Activated CD4-positive, alpha-beta T cell treated with anti-CD3 and anti-CD28 coated beads, Interleukin-2, amount 10 ng/mL, durations not matched to agents 7 days and 5 days (primary cell): ENCODE measurements around the gene SSR4. TPM values are rescaled to one million over a fixed set of nuclear protein-coding genes. Genes with fewer than 3 reads are reported as not detected.

Experiments
- CTCF ChIA-PET: fragments of 350-600 bp; sonication (Branson Sonifier 250); formaldehyde crosslinking; loops from one replicate; lab custom pipeline; 2021; ENCODE audit warnings: antibody characterized with exemption; lab: Charles Lee
- POLR2A ChIA-PET: fragments of 350-600 bp; sonication (Branson Sonifier 250); formaldehyde crosslinking; loops from one replicate; lab custom pipeline; 2021; ENCODE audit warnings: antibody characterized with exemption; lab: Charles Lee
- DNase-seq: peaks from one replicate; pipeline ENCODE4 v3.0.0-alpha.2; 2020
- H3K27ac Mint-ChIP-seq: one replicate; pipeline ENCODE4 v1.8.0; 2021; ENCODE audit warnings: mild to moderate bottlenecking, moderate library complexity, mixed read lengths
- H3K27me3 Mint-ChIP-seq: one replicate; pipeline ENCODE4 v1.8.0; 2021; ENCODE audit warnings: mixed read lengths
- H3K36me3 Mint-ChIP-seq: one replicate; pipeline ENCODE4 v1.8.0; 2021; ENCODE audit warnings: low read depth, mixed read lengths
- H3K4me1 Mint-ChIP-seq: one replicate; pipeline ENCODE4 v1.8.0; 2021; ENCODE audit warnings: mixed read lengths
- H3K4me3 Mint-ChIP-seq: one replicate; pipeline ENCODE4 v1.8.0; 2021; ENCODE audit warnings: mild to moderate bottlenecking, moderate library complexity, mixed read lengths
- H3K9me3 Mint-ChIP-seq: one replicate; pipeline ENCODE4 v1.8.0; 2021; ENCODE audit warnings: mixed read lengths
- total RNA-seq, 2 experiments: library from RNA; stranded (reverse); gene quantifications; one replicate each; pipeline ENCODE4 v1.2.3, GENCODE V29; 2021

SSR4 gene
- total RNA-seq, 2 experiments from 2014 or later = 193 to 203 TPM

DNA sequence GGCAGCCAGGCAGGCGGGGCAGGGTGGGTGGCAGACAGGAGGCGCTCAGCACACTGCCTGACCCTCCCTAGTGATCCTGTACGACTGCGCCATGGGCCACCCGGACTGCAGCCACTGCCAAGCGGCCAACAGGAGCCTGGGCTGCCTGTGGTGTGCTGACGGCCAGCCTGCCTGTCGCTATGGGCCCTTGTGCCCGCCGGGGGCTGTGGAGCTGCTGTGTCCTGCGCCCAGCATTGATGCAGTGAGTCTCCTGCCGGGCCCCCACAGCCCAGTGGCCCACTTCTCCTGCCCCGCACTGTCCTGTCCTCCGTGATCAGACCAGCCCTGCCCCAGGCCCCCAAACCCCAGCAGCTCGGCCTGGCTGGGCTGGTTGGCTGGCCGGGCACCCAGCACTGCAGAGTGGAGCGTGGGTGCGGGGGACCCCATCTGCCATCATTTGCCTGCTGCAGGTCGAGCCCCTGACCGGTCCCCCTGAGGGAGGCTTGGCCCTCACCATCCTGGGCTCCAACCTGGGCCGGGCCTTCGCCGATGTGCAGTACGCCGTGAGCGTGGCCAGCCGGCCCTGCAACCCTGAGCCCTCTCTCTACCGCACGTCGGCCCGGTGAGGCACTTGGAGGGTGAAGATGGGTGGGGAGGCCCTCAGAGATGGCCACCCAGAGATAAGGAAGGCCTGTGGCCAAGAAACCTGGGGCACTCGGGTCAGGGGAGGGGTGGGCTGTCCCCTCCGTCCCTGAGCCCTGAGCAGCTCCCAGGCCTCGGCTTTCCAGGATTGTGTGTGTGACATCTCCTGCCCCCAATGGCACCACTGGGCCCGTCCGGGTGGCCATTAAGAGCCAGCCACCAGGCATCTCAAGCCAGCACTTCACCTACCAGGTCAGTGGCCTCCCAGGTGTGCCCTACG is 22.8 kb upstream of the SSR4 start:
- DNase-seq = no peak
- ChIA-PET CTCF (interaction anchor here (1.4 to 1.5 kb wide), 2 partner anchors 175 to 177 kb away, joined by 3 to 4 read pairs; no protein-coding TSS in a partner anchor), POLR2A (no interaction called here)
- Mint-ChIP-seq H3K27me3 (no peaks in the 10 kb centered on the region), H3K36me3 (no peaks in the 10 kb centered on the region), H3K9me3 (no peaks in the 10 kb centered on the region), H3K4me1 (peaks cover 2% of the 10 kb centered on the region), H3K4me3 (no peak overlapping the region), H3K27ac (no peak overlapping the region)

DNA sequence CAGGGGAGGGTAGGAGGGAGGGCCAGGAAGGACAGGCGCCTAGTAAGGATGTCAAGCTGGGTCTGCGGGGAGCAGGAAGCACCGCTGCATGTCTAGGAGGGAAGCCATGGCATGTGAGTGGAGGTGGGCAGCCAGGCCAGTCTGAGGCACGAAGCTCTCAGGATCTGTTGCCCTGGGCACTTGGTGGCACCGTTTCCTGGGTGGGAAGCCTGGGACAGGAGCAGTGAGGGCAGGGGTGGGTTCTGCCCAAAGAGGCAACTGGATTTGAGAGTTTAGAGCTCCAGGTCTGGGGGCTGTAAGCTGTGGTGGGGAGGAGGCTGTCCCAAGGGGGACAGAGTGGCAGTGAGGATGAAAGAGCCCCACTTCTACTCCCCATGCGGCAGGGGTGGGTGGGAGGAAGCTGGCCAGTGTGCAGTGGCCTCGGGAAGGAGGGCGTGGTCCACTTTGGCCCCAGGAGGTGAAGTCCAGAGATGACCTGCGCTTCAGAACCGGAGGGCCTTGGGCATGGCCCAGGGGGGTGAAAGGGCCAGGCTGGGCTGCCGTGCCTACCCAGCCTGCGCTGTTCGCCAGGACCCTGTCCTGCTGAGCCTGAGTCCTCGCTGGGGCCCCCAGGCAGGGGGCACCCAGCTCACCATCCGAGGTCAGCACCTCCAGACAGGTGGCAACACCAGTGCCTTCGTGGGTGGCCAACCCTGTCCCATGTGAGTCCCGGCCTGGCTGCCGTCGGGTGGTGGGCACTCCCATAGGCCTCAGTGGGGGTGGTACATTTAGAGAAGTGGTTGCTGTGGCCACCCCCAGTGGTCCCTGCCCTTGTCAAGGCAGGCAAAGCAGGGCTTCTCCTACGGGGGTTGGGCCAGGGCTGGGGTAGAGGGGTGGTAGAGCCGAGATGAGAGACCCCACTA is 21.9 kb upstream of the SSR4 start:
- CTCF ChIA-PET = interaction anchor here (1.4 to 1.5 kb wide), 2 partner anchors 175 to 176 kb away, joined by 3 to 4 read pairs; no protein-coding TSS in a partner anchor
- no peaks in the 10 kb centered on the region for H3K4me1 Mint-ChIP-seq
- H3K4me3 Mint-ChIP-seq = no peak overlapping the region
- no peak for DNase-seq
- H3K9me3 Mint-ChIP-seq = no peaks in the 10 kb centered on the region
- H3K27ac Mint-ChIP-seq = no peak overlapping the region
- no peaks in the 10 kb centered on the region for H3K36me3 Mint-ChIP-seq
- POLR2A ChIA-PET = no interaction called here
- no peaks in the 10 kb centered on the region for H3K27me3 Mint-ChIP-seq

- Mint-ChIP-seq H3K27ac (no peak overlapping the region), H3K36me3 (no peaks in the 10 kb centered on the region), H3K4me1 (no peaks in the 10 kb centered on the region), H3K4me3 (no peak overlapping the region), H3K27me3 (no peaks in the 10 kb centered on the region), H3K9me3 (no peaks in the 10 kb centered on the region)
- CTCF ChIA-PET = interaction anchor here (1.5 kb wide), 1 partner anchor 175 kb away, joined by 3 read pairs; no protein-coding TSS in a partner anchor
- no peak for DNase-seq
- POLR2A ChIA-PET = no interaction called here
Measured at GRCh38 chrX:153773218-153773611, 21.3 kb upstream of the SSR4 start.

DNA sequence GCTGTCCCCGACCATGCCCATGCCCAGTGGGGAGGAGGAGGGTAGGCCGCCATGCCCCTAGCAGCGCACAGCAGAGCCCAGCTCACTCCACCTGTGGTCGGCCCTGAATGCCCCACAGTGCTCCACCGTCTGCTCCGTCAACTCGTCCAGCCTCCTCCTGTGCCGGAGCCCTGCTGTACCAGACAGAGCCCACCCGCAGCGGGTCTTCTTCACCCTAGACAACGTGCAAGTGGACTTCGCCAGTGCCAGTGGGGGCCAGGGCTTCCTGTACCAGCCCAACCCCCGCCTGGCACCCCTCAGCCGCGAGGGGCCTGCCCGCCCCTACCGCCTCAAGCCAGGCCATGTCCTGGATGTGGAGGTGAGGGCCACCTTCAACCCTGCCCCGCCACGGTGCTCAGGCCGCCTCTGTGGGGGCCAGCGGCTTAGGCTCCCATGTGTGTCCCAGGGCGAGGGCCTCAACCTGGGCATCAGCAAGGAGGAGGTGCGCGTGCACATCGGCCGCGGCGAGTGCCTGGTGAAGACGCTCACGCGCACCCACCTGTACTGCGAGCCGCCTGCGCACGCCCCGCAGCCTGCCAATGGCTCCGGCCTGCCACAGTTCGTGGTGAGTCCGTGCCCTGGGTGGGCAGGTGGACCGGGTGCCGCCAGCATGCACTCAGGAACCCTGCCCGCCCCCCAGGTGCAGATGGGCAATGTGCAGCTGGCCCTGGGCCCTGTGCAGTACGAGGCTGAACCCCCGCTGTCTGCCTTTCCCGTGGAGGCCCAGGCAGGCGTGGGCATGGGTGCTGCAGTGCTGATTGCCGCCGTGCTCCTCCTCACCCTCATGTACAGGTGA is 20.5 kb upstream of the SSR4 start:
- no peak for DNase-seq
- ChIA-PET CTCF (interaction anchor here (1.3 kb wide), 1 partner anchor 11 kb away, joined by 3 read pairs; no protein-coding TSS in a partner anchor), POLR2A (no interaction called here)
- no peaks in the 10 kb centered on the region for H3K36me3 Mint-ChIP-seq
- H3K27me3 Mint-ChIP-seq = no peaks in the 10 kb centered on the region
- H3K9me3 Mint-ChIP-seq = no peaks in the 10 kb centered on the region
- no peaks in the 10 kb centered on the region for H3K4me1 Mint-ChIP-seq
- H3K4me3 Mint-ChIP-seq = no peak overlapping the region
- no peak overlapping the region for H3K27ac Mint-ChIP-seq

DNA sequence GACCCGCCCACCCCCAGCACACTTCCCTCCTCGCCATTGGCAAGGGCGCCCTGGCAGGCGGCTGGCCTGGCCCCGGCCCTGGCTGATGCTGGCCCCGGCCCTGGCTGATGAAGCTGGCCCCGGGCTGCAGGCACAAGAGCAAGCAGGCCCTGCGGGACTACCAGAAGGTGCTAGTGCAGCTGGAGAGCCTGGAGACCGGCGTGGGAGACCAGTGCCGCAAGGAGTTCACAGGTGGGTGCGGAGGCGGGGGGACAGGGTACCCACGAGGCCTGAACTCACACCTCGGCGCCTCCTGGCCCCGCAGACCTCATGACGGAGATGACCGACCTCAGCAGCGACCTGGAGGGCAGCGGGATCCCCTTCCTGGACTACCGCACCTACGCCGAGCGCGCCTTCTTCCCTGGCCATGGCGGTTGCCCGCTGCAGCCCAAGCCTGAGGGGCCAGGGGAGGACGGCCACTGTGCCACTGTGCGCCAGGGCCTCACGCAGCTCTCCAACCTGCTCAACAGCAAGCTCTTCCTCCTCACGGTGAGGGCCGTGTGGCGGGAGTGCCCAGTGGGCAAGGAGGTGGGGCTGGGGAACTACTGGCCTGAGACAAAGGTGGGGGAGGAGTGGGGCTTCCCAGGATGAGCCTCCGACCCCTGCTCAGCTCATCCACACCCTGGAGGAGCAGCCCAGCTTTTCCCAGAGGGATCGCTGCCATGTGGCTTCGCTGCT is 19.7 kb upstream of the SSR4 start:
- no peaks in the 10 kb centered on the region for H3K36me3 Mint-ChIP-seq
- POLR2A ChIA-PET = no interaction called here
- no peaks in the 10 kb centered on the region for H3K9me3 Mint-ChIP-seq
- H3K4me1 Mint-ChIP-seq = no peaks in the 10 kb centered on the region
- H3K27me3 Mint-ChIP-seq = peaks cover 1% of the 10 kb centered on the region
- CTCF ChIA-PET = interaction anchor here (1.3 kb wide), 1 partner anchor 12 kb away, joined by 3 read pairs; no protein-coding TSS in a partner anchor
- no peak overlapping the region for H3K4me3 Mint-ChIP-seq
- H3K27ac Mint-ChIP-seq = no peak overlapping the region
- no peak for DNase-seq

GRCh38 chrX:153775293-153776119 is 19.0 kb upstream of the SSR4 start:
- ChIA-PET CTCF (no interaction called here), POLR2A (no interaction called here)
- Mint-ChIP-seq H3K4me3 (no peak overlapping the region), H3K36me3 (no peaks in the 10 kb centered on the region), H3K27me3 (peaks cover 8% of the 10 kb centered on the region), H3K27ac (no peak overlapping the region), H3K9me3 (no peaks in the 10 kb centered on the region), H3K4me1 (no peaks in the 10 kb centered on the region)
- DNase-seq = no peak

- POLR2A ChIA-PET = no interaction called here
Measured at GRCh38 chrX:153776120-153776599, 18.3 kb upstream of the SSR4 start.

DNA sequence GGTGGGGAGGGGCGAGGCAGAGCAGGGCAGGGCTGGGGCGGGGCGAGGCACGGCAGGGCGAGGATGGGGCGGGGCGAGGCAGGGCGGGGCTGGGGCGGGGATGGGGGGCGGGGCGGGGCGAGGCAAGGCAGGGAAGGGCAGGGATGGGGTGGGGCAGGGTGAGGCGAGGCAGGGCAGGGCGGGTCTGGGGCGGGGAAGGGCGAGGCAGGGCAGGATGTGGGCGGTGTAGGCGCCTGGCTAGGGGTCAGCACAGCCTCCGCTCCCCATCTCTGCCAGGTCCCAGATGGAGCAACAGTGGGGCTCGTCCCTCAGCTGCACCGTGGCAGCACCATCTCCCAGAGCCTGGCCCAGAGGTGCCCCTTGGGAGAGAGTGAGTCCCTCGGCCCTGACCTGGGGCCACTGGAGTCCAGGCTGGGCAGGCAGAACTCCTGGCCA is 17.8 kb upstream of the SSR4 start:
- no peaks in the 10 kb centered on the region for H3K36me3 Mint-ChIP-seq
- CTCF ChIA-PET = no interaction called here
- no peak overlapping the region for H3K27ac Mint-ChIP-seq
- H3K9me3 Mint-ChIP-seq = no peaks in the 10 kb centered on the region
- H3K4me3 Mint-ChIP-seq = no peak overlapping the region
- POLR2A ChIA-PET = no interaction called here
- no peak for DNase-seq
- H3K27me3 Mint-ChIP-seq = peaks cover 8% of the 10 kb centered on the region
- H3K4me1 Mint-ChIP-seq = no peaks in the 10 kb centered on the region

More at GRCh38 chrX:153776120-153776599, 18.3 kb upstream of the SSR4 start:
- Mint-ChIP-seq H3K4me3 (no peak overlapping the region), H3K4me1 (no peaks in the 10 kb centered on the region), H3K9me3 (no peaks in the 10 kb centered on the region), H3K27ac (no peak overlapping the region), H3K36me3 (no peaks in the 10 kb centered on the region), H3K27me3 (peaks cover 8% of the 10 kb centered on the region)
- CTCF ChIA-PET = no interaction called here
- DNase-seq = no peak

DNA sequence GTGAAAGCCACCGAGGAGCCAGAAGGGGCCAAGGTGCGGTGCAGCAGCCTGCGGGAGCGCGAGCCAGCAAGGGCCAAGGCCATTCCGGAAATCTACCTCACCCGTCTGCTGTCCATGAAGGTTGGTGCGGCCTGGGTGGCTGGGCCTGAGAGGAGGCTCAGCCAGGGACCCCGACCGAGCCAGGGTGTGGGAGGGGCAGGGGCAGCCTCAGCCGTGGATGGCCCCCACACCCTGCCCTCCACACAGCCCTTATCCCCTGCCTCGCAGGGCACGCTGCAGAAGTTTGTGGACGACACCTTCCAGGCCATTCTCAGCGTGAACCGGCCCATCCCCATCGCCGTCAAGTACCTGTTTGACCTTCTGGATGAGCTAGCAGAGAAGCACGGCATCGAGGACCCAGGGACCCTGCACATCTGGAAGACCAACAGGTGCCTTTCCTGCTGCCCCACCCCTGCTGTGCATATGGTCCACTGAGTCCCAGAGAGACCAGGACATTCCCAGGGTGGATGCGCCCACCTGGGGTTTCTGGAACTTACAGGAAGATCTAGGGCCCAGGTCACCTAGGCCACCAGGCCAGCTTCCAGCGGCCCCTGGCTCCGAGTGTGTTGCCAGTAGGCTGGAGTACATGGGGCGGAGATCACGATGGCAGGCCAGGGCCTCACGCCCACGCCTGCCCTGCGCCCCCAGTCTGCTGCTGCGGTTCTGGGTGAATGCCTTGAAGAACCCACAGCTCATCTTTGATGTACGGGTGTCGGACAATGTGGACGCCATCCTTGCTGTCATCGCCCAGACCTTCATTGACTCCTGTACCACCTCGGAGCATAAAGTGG is 17.0 kb upstream of the SSR4 start:
- no peaks in the 10 kb centered on the region for H3K9me3 Mint-ChIP-seq
- H3K27ac Mint-ChIP-seq = no peak overlapping the region
- H3K27me3 Mint-ChIP-seq = peaks cover 8% of the 10 kb centered on the region
- H3K4me1 Mint-ChIP-seq = no peaks in the 10 kb centered on the region
- no peaks in the 10 kb centered on the region for H3K36me3 Mint-ChIP-seq
- H3K4me3 Mint-ChIP-seq = no peak overlapping the region
- POLR2A ChIA-PET = no interaction called here
- CTCF ChIA-PET = interaction anchor here (1.0 kb wide), 1 partner anchor 14 kb away, joined by 3 read pairs; no protein-coding TSS in a partner anchor
- no peak for DNase-seq

- Mint-ChIP-seq H3K4me1 (no peaks in the 10 kb centered on the region), H3K36me3 (no peaks in the 10 kb centered on the region), H3K27me3 (peaks cover 8% of the 10 kb centered on the region), H3K27ac (peak overlapping the region; percentile 41), H3K4me3 (no peak overlapping the region), H3K9me3 (no peaks in the 10 kb centered on the region)
- ChIA-PET POLR2A (no interaction called here), CTCF (interaction anchor here (1.0 to 1.4 kb wide), 3 partner anchors 12 to 30 kb away, joined by 3 to 4 read pairs (median 3); no protein-coding TSS in a partner anchor)
- DNase-seq = no peak
Measured at GRCh38 chrX:153778181-153778580, 16.3 kb upstream of the SSR4 start.
